ENCODE results near the gene HMOX1.

GRCh38 chr22:35409783-35410662, 29.1 kb downstream of the HMOX1 start:
- TF ChIP-seq CTCF (IDR thresholded peaks at IDR 0.05), result no peak
- TF ChIP-seq POLR2AphosphoS5 (IDR thresholded peaks at IDR 0.05), result no peak
- TF ChIP-seq POLR2A (IDR thresholded peaks at IDR 0.05), result no peak
